GM18511 (cell line): ENCODE data around the gene GPR143.

Experiments
- ATAC-seq: cut with Tn5 transposase; IDR thresholded peaks from one replicate; pipeline ENCODE4 v1.9.1; 2021; ENCODE audit warnings: mild to moderate bottlenecking, moderate library complexity; ENCODE audit not compliant: unreplicated experiment

GPR143 gene

GRCh38 chrX:9676738-9677097, 88.9 kb downstream of the GPR143 start:
- no peak for ATAC-seq

GRCh38 chrX:9676306-9676705, 89.3 kb downstream of the GPR143 start:
- ATAC-seq = no peak
